Retinal pigment epithelial cell (primary cell): Measurements from ENCODE around the gene UGT1A8.

Experiments
- DNase-seq: peaks from one replicate; pipeline ENCODE4 v3.0.0-alpha.2; 2010; ENCODE audit warnings: low read depth
- H3K4me3 ChIP-seq: 2 replicates; pipeline ENCODE4 v1.5.1; 2011; ENCODE audit warnings: mild to moderate bottlenecking, low read length, control low read depth, moderate library complexity
- TF ChIP-seq, protein P1 (sequence below): conservative IDR thresholded peaks from 2 replicates; pipeline ENCODE4 v1.5.1; 2011; ENCODE audit warnings: low read depth, low read length, control low read depth, inconsistent platforms

The UGT1A8 gene

DNA sequence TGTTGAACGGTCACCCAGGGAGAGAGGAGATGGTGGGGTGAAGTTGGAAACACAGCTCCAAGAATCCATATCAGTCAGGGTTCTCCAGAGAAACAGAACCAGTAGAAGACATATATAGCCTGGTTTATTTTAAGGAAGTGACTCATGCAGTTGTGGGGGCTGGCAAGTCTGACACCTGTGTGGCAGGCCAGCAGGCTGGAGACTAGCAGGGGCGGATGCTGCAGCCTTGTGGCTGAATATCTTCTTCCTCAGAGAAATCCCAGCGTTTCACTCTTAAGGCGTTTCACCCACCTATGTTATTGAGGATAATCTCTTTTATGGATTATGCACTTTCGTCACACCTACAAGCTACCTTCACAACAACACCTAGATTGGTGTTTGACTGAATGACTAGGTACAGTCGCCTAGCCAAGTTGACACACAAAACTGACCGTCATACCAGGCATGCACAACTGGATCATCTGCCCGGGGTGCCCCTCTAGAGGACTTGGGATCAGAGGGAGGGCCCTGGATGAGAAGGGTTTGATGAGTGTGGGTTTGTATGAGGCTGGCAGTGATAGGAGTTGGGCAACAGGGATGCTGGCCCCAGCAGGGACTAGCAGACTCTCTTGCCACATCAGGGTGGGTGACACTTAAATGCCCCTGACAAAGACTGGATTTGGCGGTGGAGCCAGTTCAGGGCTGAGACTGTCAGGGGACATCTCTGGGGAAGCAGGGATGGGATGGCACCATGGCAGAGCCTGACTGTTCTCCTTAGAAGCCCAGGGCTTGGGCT lies 184.1 kb downstream of the UGT1A8 start:
- no peak for DNase-seq
- TF ChIP-seq, protein P1, sequence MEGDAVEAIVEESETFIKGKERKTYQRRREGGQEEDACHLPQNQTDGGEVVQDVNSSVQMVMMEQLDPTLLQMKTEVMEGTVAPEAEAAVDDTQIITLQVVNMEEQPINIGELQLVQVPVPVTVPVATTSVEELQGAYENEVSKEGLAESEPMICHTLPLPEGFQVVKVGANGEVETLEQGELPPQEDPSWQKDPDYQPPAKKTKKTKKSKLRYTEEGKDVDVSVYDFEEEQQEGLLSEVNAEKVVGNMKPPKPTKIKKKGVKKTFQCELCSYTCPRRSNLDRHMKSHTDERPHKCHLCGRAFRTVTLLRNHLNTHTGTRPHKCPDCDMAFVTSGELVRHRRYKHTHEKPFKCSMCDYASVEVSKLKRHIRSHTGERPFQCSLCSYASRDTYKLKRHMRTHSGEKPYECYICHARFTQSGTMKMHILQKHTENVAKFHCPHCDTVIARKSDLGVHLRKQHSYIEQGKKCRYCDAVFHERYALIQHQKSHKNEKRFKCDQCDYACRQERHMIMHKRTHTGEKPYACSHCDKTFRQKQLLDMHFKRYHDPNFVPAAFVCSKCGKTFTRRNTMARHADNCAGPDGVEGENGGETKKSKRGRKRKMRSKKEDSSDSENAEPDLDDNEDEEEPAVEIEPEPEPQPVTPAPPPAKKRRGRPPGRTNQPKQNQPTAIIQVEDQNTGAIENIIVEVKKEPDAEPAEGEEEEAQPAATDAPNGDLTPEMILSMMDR, result no peak
- no peak overlapping the region for H3K4me3 ChIP-seq

DNA sequence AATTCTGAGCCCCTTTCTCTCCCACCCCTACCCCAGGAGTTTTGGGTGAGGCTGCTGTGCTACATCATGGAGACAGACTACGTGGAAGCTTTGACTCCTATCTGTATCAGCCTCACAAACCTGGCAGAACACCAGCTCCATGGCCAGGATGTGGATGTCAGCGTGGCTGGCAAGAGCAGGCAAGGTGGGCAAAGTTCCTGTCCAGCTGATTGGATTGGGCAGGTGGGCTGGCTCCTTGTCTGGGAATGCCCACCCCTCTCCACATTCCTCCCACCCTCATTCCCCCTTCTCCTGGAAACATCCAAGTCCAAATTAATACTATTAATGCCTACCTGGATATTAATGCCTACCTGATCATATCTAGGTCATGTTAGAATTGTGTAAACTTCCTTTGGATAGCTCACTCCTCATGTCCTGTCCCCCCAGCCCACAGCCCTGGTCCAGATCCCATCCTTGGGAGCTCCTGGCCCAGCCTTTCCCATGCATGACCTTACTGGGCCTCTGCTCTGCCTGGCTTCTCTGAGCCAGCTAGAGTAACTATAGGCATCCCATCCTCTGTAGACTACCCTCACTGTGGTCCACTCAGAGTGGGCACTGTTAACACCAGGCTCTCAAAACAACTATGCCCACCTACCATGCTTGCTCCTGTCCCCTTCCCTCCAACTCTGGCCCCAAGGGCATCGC lies 184.8 kb downstream of the UGT1A8 start:
- DNase-seq, result no peak
- H3K4me3 ChIP-seq, result no peak overlapping the region
- TF ChIP-seq, protein P1, result no peak

DNA sequence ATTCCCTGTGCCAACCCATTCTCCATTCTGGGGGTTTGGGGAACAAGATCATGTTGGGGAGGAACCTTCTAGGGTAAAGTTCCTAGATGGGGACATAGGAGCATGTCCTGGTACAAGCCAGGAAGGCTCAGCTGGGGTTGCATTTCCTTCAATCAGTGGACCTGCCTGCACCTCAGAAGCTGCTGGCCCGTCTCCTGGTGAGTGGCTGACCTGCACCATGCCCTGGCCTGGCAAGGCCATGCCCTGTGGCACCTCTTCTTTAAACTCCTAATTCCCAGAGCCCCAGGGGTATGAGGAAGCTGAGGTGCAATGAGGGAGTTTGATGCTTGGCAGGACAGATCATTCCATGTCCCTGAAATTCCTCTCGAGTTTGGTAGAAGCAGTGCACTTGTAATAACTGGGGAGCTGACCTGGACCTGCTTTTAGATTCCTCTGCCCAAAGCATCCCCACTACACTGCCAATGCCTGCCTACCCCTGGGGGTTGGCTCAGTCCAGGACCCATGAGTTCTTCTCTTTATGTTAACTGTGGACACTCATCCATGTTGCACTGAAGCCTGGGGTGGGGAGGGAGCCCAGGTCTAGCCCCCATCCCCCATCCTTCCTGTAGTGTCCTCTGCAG lies 186.0 kb downstream of the UGT1A8 start:
- DNase-seq, result no peak
- no peak overlapping the region for H3K4me3 ChIP-seq

DNA sequence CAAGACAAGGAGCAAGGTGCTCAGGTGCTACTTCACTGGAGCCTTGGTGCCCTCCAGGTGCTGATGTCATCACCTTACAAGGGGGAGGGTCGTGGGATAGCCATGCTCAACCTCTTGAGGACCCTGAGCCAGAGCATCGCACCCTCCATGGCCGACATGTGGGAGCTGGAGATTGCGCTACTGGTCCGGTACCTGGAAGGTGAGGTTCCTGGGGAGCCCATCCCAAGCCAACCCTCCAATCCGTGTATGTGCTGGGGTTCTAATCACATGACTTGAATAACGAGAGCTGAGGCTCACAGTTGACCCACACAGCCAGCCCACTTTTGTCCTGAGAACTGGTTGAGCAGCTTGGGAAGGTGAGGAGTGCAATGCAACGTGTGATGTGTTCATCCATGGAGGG lies 186.6 kb downstream of the UGT1A8 start:
- no peak overlapping the region for H3K4me3 ChIP-seq
- DNase-seq, result no peak
- TF ChIP-seq, protein P1, result no peak

More for the DNA sequence above, 186.0 kb downstream of the UGT1A8 start:
- TF ChIP-seq, protein P1, result no peak

DNA sequence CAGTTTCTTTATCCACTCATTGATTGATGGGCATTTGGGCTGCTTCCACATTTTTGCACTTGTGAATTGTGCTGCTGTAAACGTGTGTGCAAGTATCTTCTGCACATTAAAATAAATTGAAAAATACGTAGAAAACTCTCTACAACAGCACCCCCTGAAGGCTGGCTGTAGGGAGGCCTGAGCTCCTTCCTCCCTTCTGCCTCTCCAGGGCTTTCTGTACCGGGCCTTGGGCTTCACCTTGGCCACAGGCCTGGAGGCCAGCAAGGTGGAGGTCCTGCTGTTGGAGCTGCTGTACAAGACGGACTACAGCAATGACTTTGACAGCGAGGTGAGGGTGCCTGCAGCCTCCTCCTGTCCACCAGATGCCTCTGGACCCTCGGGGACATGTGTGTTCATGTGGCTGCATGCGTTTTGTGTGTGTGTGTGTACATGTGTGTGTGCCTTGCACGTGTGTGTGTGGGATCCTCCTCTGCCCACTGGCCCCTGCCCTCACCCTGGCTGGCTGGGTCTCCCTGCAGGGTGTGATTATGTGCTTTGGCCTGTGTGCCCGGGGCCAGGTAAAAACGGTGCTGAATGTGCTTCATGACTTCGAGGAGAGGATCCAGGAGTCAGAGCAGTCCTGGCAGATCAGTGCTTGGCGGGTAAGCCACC lies 189.9 kb downstream of the UGT1A8 start:
- TF ChIP-seq, protein P1, result no peak
- no peak overlapping the region for H3K4me3 ChIP-seq
- DNase-seq, result no peak

DNA sequence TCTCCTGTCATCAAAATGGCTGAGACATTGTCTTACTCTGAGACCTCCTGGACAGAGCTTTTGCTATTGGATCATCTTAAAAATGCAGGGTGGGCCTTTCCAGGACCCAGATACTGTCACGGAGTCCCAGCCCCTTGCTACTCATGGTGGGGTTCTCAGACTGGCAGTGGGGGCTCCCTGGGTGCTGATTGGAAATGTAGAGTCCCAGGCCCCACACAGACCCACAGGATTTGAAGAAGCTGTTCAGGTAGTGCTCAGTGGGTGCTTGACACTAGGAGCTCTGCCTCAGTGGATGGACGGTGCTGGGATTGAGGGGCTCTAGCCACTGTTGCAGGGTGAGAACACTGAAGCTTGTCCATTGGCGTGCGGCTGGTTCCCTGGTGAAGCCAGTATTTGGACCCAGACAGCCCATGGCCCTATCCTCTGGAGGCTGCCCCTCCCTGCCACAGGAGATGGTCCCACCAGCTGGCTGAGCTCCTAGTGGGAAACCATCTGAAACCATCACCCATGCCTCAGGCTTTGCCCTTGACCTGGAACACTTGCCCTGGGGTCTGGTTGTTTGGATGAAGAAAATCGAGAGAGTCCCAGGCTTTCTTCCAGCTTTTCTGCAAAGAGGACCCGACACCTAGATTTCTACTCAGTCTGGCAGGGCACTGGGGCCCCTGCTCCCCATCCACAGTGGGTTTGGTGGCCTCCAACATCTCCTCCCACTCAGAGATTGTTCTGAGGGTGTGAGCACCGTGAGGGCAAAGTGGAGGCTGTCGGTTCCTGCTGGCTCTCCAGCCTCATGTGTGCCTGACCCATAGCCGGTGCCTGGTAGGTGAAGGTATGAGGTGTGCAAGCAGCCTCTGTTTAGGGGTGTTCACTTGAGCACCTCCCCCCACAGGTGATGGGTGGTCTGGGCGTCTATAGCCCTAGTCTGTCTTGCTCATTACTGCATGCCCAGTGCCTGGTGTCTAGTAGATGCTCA lies 190.8 kb downstream of the UGT1A8 start:
- DNase-seq, result no peak
- no peak overlapping the region for H3K4me3 ChIP-seq
- TF ChIP-seq, protein P1, result no peak
